ENCODE results near the gene PERM1. TPM values are rescaled to one million over a fixed set of nuclear protein-coding genes. Genes with fewer than 3 reads are reported as not detected.

The PERM1 gene
- total and polyA plus RNA-seq, 2 donors (not counting 1 experiment from before 2014, with no cell fraction given) = 0.03 to 0.17 TPM

DNA sequence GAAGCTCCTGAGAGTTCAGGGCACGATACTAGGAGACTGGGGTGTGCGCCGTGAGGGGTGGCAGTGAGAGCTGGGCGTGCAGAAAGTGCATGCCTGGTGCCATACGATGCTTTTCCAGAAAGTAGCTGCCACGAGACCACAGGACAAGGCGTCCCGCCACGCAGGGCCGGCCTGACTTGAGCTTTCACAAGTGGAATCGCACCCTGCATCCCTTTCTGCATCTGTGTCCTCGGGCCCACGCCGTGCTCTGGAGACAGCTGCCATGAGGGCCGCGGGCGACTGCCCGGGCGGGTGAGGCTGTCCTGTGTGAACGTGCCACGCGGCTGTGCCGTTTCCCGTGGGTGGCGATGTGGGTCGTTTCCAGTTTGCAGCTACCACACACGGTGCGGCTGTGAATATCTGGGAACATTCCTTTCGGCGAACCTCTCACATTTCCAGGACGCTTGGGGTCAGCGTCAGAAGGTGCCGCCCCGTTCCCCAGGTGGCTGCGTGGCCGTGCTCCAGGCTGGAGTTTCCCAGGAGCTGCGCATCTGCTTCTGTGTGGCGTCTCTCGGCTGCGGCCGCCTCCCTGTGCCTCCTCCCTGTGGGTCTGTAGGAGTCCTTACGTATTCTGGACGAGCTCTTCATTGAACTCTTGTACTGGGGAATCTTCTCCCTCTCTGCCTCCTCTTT lies 1.0 kb upstream of the PERM1 start:
- no peak overlapping the region for H2AFZ ChIP-seq (ENCODE audit: low read length)
- H3K4me2 ChIP-seq (ENCODE audit: extremely low read depth, insufficient read depth, low read length) = no peak overlapping the region
- H3K9ac ChIP-seq (ENCODE audit: insufficient read depth, low read length) = no peak overlapping the region
- H3K4me3 ChIP-seq (replicated peaks in 1 of 4; ENCODE audit: control extremely low read depth in 1 of 4, insufficient read depth in 1 of 4, low read depth in 3 of 4, low read length in 4 of 4) = no peak overlapping the region
- TF ChIP-seq EZH2 (IDR thresholded peaks at IDR 0.05; ENCODE audit: low read length, missing control alignments) = no peak
- TF ChIP-seq, protein P1, sequence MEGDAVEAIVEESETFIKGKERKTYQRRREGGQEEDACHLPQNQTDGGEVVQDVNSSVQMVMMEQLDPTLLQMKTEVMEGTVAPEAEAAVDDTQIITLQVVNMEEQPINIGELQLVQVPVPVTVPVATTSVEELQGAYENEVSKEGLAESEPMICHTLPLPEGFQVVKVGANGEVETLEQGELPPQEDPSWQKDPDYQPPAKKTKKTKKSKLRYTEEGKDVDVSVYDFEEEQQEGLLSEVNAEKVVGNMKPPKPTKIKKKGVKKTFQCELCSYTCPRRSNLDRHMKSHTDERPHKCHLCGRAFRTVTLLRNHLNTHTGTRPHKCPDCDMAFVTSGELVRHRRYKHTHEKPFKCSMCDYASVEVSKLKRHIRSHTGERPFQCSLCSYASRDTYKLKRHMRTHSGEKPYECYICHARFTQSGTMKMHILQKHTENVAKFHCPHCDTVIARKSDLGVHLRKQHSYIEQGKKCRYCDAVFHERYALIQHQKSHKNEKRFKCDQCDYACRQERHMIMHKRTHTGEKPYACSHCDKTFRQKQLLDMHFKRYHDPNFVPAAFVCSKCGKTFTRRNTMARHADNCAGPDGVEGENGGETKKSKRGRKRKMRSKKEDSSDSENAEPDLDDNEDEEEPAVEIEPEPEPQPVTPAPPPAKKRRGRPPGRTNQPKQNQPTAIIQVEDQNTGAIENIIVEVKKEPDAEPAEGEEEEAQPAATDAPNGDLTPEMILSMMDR (conservative IDR thresholded peaks at IDR 0.05 in 1 of 2, IDR thresholded peaks at IDR 0.05 in 1 of 2; ENCODE audit: low read depth in 1 of 2, low read length in 2 of 2) = no peak
- no peaks in the 10 kb centered on the region for H3K79me2 ChIP-seq (ENCODE audit: control insufficient read depth, insufficient read depth, low read length)
- H3K4me1 ChIP-seq (ENCODE audit: control insufficient read depth, extremely low read depth, insufficient read depth, low read length) = no peaks in the 10 kb centered on the region
- H3K9me3 ChIP-seq (ENCODE audit: control insufficient read depth, insufficient read depth, low read depth, low read length) = no peaks in the 10 kb centered on the region
- no peaks in the 10 kb centered on the region for H4K20me1 ChIP-seq (ENCODE audit: control insufficient read depth, extremely low read depth, insufficient read depth, low read length)
- no peaks in the 10 kb centered on the region for H3K36me3 ChIP-seq (ENCODE audit: control insufficient read depth, insufficient read depth, low read length)
- no peak overlapping the region for H3K27ac ChIP-seq (ENCODE audit: insufficient read depth, low read length)
- H3K27me3 ChIP-seq (ENCODE audit: control insufficient read depth, insufficient read depth, low read length) = peaks cover 6% of the 10 kb centered on the region
- DNase-seq (ENCODE audit: low read depth in 2 of 2) = no peak

GRCh38 chr1:981491-981954 lies 370 bp downstream of the PERM1 start:
- Histone ChIP-seq H3K4me2 (ENCODE audit: extremely low read depth, insufficient read depth, low read length) (no peak overlapping the region), H3K27ac (ENCODE audit: insufficient read depth, low read length) (no peak overlapping the region), H3K27me3 (ENCODE audit: control insufficient read depth, insufficient read depth, low read length) (peaks cover 6% of the 10 kb centered on the region), H3K79me2 (ENCODE audit: control insufficient read depth, insufficient read depth, low read length) (no peaks in the 10 kb centered on the region), H3K36me3 (ENCODE audit: control insufficient read depth, insufficient read depth, low read length) (no peaks in the 10 kb centered on the region), H3K4me1 (ENCODE audit: control insufficient read depth, extremely low read depth, insufficient read depth, low read length) (no peaks in the 10 kb centered on the region), H4K20me1 (ENCODE audit: control insufficient read depth, extremely low read depth, insufficient read depth, low read length) (no peaks in the 10 kb centered on the region), H3K4me3 (replicated peaks in 1 of 4; ENCODE audit: control extremely low read depth in 1 of 4, insufficient read depth in 1 of 4, low read depth in 3 of 4, low read length in 4 of 4) (no peak overlapping the region), H2AFZ (ENCODE audit: low read length) (no peak overlapping the region), H3K9ac (ENCODE audit: insufficient read depth, low read length) (no peak overlapping the region), H3K9me3 (ENCODE audit: control insufficient read depth, insufficient read depth, low read depth, low read length) (no peaks in the 10 kb centered on the region)
- no peak for TF ChIP-seq EZH2 (IDR thresholded peaks at IDR 0.05; ENCODE audit: low read length, missing control alignments)
- TF ChIP-seq, protein P1 (conservative IDR thresholded peaks at IDR 0.05 in 1 of 2, IDR thresholded peaks at IDR 0.05 in 1 of 2; ENCODE audit: low read depth in 1 of 2, low read length in 2 of 2) = no peak
- DNase-seq (ENCODE audit: low read depth in 2 of 2) = no peak

GRCh38 chr1:980602-981395 lies 1.1 kb downstream of the PERM1 start:
- DNase-seq (ENCODE audit: low read depth in 2 of 2) = no peak
- Histone ChIP-seq H3K9ac (ENCODE audit: insufficient read depth, low read length) (no peak overlapping the region), H3K36me3 (ENCODE audit: control insufficient read depth, insufficient read depth, low read length) (no peaks in the 10 kb centered on the region), H3K27me3 (ENCODE audit: control insufficient read depth, insufficient read depth, low read length) (peaks cover 6% of the 10 kb centered on the region), H3K4me1 (ENCODE audit: control insufficient read depth, extremely low read depth, insufficient read depth, low read length) (no peaks in the 10 kb centered on the region), H3K79me2 (ENCODE audit: control insufficient read depth, insufficient read depth, low read length) (no peaks in the 10 kb centered on the region), H3K9me3 (ENCODE audit: control insufficient read depth, insufficient read depth, low read depth, low read length) (no peaks in the 10 kb centered on the region), H3K4me2 (ENCODE audit: extremely low read depth, insufficient read depth, low read length) (no peak overlapping the region), H4K20me1 (ENCODE audit: control insufficient read depth, extremely low read depth, insufficient read depth, low read length) (no peaks in the 10 kb centered on the region), H3K4me3 (replicated peaks in 1 of 4; ENCODE audit: control extremely low read depth in 1 of 4, insufficient read depth in 1 of 4, low read depth in 3 of 4, low read length in 4 of 4) (no peak overlapping the region), H3K27ac (ENCODE audit: insufficient read depth, low read length) (no peak overlapping the region), H2AFZ (ENCODE audit: low read length) (no peak overlapping the region)
- TF ChIP-seq EZH2 (IDR thresholded peaks at IDR 0.05; ENCODE audit: low read length, missing control alignments) = no peak
- TF ChIP-seq, protein P1 (conservative IDR thresholded peaks at IDR 0.05 in 1 of 2, IDR thresholded peaks at IDR 0.05 in 1 of 2; ENCODE audit: low read depth in 1 of 2, low read length in 2 of 2) = no peak
